Measurements from ENCODE around the gene ANK3. TPM values are rescaled to one million over a fixed set of nuclear protein-coding genes. Genes with fewer than 3 reads are reported as not detected.

Gene ANK3
- total RNA-seq, 1 experiment from 2014 or later, result 0.58 TPM

DNA sequence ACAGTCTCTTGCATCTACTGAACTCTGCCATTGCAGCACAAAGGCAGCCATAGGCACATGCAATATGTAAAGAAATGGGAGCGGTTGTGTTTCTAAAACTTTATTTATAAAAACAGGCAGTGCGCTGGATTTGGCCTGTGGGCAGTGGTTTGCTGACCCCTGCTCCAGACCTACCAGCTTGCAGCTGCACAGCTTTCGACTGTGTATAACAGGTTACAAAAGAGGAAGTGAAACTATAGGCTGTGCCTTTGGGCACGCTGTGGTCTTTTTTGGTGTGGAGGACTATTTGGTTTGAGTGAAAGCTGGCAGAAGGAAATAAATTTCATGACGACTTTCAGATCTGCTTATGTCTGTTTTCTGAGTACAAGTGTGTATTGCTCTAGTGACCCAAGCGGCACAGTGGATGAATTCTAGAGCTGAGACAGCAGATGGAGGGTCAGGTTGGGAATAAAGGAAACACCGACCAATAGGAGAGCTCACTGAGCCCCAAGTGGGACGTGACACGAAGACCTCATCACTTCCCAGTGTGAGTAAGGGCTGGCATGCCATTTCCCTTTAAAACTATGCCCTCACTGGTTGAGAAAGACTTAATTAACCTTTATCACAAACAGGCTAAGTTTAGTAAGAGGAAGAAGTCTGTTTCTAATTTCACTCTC lies 152.7 kb downstream of the ANK3 start:
- DNase-seq (ENCODE audit: low read depth), result peak; percentile 9

DNA sequence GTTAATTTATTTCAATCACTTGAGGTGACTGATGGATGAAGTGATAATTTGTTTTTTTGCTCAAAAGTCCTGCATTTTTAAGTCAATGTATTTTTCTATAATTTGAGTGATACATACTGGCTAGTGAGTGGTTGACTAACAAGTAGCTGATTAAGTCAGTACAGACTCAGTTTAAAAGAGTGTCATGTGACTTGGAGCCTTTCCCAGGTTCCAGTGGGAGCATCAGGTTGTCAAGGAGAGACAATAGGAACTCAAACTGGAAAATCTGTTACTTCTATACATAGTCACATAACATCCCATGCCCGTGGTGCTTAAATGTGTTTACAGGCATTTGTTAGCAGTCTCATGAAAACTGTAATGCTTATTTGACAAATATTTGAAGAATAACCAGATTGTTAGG lies 154.7 kb downstream of the ANK3 start:
- peak; percentile 36 for DNase-seq (ENCODE audit: low read depth)

DNA sequence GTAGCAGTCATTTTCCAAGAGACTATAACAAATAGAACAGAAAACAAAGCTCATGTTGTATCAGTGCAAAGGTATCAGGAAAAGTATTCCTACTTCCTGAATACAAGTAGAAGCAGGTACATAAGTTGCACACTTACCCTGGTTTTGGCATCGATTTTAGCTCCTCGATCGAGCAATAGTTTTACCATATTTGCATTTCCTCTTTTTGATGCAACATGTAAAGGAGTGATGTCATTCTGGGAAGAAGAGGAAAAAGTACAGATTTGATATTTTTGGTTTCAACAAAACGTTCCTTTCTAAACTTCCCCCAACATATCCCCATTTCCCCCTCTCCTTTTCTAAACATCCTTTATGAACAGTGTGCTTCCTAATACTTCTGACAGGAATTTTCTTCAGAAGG lies 155.1 kb downstream of the ANK3 start:
- no peak for DNase-seq (ENCODE audit: low read depth)

DNA sequence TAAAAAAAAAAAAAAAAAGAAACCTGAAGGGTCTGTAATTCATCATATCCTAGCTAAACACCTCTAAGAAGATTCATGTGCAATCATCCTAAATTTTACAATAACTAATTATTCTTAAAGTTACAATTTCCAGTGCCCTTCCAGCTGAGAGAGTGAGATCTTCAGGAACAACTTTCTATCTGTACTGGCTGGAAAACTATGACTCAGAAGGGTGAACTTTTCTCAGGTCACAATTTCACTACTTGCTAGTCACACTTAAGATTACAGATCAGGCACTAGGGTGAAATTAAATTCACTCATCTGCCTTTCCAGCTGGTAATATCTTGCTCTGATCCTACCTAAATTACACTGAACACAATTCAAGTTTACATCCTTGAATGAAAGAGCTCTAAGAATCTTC lies 158.8 kb downstream of the ANK3 start:
- peak; percentile 8 for DNase-seq (ENCODE audit: low read depth)

DNA sequence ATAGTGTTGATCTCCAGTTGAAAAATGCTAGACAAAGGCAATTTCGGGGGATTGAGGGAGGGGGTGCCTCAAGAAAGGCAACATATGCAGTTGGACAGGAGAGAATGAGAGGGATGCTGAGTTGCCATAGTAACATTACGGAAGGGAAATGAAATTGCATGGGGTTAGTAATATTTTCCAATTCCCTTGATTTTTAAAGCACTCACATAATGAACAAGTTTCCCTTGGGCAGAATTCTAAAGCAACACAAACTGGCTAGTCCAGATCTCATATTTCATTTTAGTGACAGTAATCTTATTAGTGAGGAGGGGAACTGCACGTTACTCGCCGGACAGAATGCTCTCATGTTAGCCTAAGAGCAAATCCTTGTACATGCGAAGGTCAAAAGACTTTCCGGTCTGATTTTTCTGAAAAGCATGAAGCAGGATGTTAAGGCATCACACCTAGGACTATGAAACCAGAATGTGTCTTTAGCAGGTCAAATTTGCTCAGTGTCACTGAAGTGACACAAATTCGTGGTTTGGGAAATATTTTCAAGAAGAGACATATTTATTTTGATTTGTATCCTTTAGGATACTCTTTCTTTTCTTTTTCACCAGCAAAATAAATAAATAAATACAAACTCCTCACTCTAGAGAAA lies 165.5 kb downstream of the ANK3 start:
- no peak for DNase-seq (ENCODE audit: low read depth)

DNA sequence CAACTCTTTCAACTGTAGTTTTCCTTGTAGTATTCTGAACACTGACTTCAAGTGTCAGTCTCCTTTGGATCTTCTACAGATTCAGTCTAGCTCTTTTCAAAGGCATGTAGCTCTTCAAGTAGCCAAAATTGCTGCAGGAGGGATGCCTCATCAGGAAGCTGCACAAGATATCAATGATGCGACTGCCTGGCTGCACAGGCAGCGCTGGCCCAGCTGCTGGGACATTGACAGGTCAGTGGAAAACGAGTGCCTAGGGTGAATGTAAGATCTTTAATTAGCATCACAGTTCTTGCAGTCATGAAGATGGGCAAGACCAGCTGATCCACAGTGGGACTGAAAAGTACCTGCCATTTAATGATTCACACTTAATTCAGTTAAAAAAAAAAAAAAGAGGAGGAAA lies 167.6 kb downstream of the ANK3 start:
- DNase-seq (ENCODE audit: low read depth), result no peak

DNA sequence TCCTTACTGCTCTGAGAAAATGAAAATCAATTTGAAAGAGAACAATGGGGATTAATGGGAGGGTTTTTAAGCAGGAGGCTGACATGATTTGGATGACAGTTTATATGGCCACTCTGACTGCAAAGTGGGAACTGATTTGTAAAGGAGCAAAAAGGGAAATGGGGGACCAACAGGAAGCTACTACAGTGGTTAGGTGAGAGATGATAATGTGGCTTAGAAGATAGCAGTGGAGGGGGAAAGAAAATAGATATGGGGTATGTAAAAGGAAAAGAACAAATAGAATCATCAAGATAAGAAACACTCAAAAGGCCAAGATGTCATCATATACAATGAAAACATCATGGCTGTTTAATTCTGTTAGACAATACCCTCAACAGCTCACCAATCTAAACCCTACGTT lies 177.5 kb downstream of the ANK3 start:
- no peak for DNase-seq (ENCODE audit: low read depth)

DNA sequence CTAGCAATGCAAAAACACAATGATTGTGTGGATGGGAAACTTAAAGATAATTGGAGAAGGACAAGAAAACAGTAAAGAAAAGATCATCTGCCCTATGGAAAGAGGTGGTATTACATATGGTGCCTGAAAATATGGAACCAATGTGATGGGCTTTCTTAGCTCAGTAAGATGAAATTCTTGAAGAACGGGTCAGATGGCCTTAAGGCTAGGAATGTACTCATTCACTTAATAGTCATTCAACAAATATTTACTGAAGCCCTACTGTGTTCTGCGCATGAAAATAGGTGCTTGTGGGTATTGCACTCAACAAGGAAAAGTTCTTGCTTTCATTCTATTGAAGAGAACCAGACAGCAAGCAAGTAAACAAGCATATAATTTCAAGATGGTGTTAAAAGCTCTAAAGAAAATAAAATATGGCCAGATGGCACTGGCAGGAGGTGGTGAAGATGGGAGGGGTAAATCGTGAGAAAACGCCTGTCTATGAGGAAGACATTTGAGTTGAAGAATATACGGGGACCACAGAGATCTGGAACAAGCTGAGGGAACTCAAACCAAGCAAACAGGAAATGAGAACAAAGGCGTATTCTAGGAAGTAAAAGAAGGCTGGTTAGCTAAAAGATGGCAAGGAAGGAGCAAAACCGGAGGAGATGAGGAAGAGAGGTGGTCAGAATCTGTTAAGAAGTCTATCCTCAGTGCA lies 179.7 kb downstream of the ANK3 start:
- no peak for DNase-seq (ENCODE audit: low read depth)

DNA sequence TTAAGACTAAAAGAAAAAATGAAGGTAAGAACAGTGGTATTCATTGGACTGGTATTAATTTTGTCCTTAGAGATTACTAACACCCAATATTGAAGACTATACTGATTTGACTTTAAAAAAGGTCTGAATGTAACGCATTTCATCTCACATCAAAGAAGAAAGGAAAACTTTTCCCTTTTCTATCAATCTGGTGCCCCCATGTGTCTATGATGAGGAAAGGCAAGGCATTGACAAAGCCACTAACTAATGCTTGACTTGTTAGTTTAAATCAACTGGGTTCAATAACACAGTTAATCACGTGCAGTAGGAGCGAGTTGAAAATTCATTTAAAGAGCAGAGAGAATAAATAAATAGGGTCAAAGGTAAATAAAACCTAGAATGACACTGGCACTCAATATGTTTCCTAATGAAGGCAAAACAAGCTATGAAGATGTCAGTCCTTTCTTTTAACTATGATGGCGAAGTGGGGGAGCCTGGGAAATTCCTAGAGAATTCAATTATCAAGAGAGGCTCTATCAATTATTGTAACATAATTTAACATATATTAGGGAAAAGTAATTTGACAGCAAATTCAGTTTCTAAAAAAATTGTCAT lies 180.9 kb downstream of the ANK3 start:
- peak; percentile 19 for DNase-seq (ENCODE audit: low read depth)

DNA sequence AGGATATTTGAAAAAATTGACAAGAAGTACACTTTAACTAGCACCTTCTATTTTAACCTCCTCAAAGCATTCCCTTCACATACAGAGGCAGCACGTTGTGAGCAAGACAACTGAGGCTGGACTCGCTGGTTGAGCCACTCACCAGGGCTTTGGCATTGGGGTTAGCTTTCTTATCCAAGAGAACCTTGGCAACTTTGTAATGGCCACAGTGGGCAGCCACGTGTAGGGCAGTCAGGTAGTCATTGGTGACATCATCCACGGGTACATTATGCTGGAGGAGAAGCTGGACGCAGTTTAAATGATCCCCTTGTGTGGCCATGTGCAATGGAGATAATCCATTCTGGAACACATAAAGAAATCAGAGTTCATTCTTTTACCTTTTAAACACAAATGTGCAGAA lies 181.8 kb downstream of the ANK3 start:
- DNase-seq (ENCODE audit: low read depth), result no peak

DNA sequence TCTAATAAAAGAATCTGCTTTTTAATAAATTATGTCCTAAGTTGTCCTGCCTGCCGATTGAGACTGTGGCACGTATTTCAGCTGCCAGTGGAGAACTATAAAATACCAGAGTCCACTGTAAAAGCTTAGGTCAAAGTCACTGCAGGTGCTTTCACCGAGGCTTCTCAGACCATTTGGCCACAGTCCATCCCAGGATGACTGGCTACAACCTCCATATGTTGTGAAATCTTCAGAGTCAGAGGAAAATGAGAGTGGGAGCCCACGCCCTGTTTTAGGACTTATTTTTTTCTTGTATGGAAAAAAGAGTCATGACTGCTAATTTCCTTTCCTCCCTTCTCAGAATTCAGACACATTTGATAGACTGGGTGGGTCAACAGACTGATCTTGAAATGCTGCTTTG lies 182.9 kb downstream of the ANK3 start:
- peak; percentile 26 for DNase-seq (ENCODE audit: low read depth)

DNA sequence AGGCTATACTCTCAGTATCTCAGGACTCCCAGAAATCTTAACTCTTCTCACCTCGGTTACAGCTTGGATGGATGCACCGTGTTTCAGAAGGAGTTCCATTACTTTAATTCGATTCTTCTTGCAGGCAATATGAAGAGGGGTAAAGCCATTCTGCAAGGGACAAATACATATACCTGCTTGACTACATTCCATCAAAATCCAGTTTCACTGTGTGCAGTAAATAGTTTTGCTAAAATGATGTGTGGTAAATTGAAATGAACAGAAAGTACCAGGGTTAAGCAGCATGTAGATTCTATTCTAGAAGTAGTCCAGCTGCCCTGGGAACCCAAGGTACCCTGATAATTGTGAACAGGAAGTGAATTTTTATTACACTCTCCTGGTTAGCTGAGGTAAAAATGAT lies 183.9 kb downstream of the ANK3 start:
- DNase-seq (ENCODE audit: low read depth), result no peak

DNA sequence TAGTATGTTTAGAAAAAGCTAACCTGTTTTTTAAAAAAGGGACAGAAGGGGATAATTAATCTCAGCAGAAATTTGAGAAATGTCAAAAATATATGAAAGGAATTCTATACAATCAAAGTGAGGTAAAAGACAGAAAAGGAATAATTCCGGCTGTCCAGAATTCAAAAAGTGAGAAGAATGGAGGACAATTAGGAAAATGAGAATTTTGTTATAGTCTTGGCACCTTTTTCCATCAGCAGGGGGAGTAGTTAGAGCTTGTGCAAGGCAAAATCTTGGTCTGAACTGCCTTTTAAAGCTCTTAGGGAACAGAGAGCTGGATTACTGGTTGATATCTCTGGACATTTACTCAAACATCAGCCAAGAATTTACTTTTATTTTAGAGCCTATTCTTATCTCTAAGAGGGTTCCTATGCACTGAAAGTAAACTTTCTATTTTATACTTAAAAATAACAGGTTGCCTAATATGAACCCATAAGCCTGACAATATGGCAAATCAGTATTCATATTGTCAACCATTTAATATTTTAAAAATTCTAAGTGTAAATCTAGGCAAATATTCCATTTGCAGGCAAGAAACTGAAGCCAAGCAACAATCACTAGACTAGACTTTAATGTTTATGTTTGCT lies 185.6 kb downstream of the ANK3 start:
- DNase-seq (ENCODE audit: low read depth), result no peak

DNA sequence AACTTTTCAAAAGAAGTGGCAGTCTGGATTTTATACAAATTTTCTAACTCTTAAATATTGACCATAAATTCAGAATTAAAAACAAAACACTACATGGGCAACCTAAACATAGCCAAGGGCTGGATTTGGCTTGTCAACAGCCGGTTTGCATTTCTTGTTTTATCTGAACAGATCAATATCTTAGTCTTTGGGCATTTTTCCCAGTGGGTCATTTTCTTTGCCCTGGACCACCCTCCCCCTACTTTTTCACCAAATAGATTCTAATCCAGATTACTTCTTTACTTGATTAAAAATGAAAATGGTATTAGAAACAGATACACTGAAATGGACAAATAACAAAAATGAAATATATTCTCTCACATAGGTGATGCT lies 189.0 kb downstream of the ANK3 start:
- no peak for DNase-seq (ENCODE audit: low read depth)

DNA sequence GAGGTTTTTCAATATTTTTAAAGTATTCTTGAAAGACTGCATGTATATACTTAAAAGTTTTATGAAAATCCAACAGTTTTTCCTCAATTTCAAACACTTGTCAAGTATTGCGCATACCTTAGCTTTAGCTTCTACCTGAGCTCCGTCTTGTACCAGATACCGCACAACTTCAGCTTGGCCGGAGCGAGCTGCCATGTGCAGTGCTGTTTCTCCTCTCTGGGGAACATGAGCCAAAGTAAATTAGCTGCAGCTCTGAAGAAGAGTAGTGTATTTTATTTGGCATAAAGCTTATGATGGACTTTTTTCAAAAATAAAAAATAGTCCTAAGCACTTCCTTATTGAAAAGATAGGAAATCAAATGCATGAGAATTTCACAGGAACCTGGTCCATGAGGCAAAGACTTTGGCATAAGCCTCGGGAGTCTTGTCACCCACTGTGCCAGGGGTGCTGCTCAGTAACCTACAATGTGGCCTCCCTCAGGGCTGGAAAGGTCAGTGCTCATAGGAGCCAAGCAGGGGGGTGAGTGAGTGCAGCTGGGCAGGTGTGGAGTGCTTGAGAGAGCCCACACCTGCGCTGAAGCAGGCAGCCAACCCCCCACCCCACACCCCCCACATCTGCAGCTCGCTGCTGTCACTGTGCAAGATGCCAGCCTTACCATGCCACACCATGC lies 189.5 kb downstream of the ANK3 start:
- no peak for DNase-seq (ENCODE audit: low read depth)

DNA sequence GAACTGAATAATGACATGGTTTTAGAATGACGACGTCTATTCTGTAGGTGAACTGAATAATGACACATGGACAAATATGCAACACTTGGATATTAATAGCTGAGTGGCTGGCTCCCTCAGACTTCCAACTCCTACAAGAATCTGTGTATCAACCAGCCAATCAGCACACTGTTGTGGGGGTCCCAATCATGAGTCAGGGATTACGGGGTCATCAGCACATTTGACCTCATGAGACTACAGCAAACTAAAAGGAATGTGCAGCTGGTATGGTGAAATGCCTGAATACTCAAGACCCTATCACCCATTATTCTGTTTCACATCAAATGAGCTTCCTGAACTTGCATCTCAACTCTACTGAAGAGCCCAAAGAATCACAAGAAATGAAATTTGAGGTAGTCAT lies 192.5 kb downstream of the ANK3 start:
- DNase-seq (ENCODE audit: low read depth), result peak; percentile 24

DNA sequence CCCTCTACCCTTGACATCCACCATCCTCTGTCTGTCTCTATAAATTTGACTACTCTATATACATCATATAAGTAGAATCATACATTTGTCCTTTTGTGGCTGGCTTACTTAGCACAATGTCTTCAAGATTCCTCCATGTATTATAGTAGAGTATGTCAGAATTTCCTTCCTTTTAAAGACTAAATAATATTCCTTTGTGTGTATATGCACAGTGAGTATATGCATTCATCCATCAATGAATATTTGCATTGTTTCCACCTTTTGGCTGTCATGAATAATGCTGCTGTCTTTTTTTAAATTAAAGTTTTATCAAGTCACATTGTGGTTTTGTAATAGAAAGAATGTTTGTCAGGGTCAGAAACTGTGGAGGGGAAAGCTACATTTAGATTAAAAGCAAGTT lies 195.3 kb downstream of the ANK3 start:
- DNase-seq (ENCODE audit: low read depth), result no peak

DNA sequence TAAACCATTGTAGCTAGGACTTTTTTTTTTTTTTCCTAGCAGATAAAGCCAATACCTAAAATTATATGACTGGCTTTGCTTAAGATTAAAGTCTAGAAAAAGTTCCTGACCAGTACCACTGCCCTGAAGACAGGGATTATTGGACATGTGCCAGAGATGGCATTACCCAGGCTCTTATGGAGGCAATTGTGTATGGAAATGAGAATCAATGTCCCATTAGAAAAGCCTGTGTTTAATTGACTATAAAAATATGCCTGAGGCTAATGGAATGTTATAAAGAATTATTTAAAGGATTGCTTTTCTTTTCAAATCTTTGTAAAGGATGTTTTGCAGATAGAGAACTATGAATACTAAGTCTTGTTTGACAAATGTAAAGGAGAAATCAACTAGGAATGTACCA lies 196.7 kb downstream of the ANK3 start:
- no peak for DNase-seq (ENCODE audit: low read depth)

DNA sequence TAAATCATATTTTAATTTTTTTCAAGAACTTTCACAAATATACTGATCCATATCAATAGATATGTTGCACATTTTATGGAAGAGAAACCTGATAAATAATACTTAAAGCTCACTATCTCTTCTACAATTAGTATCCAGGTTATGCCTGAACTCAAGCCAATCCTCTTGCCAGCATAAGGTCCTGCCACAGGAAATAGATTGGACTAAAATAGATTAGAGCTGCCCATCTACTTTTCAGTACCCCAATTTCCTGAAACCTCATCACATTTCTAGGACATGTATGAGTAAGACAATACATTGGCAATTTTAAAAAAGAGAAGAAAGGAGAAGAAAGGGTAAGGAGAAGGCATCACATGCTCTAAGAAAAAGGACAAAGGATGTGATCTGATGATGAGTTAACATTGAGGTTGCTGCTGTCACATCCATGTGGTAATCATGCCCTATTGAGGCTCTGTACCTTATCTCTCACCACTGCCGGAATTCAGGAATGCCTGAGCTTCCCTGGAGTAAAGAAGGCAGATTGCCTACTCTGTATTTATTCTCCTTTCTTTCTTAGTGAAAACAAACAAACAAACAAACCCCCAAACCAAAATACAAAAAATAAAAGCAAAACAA lies 199.7 kb downstream of the ANK3 start:
- DNase-seq (ENCODE audit: low read depth), result peak; percentile 60

DNA sequence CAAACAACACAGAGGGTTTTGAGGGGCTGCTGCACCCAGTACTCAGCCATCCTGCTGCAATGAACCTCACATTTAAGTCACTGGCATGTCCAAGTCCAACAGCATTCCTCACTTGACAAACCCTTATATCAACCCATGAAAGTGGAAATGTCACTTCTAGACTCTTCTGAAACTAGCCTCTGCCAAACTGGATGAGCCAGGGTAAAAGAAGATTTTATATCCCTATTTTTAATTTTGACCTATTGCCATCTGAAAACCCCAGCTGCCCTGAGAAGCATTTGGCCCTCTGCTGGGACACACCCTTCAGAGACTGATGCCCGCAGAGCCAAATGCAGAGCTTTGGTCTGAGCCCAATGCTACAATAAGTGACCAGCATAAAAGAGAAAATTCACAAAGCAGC lies 201.1 kb downstream of the ANK3 start:
- DNase-seq (ENCODE audit: low read depth), result no peak

DNA sequence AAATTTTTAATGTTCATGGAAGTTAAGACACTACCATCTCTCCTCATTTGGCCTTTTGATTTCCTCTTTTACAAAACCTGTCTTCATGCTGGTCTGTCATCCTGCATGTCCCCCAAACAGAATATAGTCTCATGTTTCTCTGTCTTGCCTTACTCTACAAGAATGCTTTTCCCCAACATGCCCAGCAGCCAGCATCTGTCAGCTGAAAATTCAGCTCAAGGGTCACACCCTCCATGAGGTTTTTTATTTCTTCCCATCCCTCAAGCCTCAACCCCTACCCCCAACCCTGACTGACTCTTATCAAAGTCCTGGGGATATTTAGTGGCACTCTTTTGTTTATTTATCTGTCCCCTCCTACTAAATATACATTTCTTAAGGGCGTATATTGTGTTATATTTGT lies 202.0 kb downstream of the ANK3 start:
- DNase-seq (ENCODE audit: low read depth), result no peak
